GM12878 (cell line): ENCODE results near the gene CAMK2D. TPM values are rescaled to one million over a fixed set of nuclear protein-coding genes. Genes with fewer than 3 reads are reported as not detected.

ENCODE experiments used
- ATAC-seq: fragments of 200-7000 bp; cut with Tn5 transposase; 3 replicates; pipeline ENCODE4 v1.9.1; 2020; ENCODE audit warnings: mild to moderate bottlenecking, moderate library complexity
- BruUV-seq: library from RNA; stranded (reverse); fragments of 400-500 nt; replicated peaks from 2 replicates; lab custom pipeline; 2021; lab: Mats Ljungman, UMichigan
- CTCF ChIA-PET: fragments of 300-600 bp; sonication (Branson Sonifier 250); formaldehyde crosslinking; extraction: SDS; loops from one replicate; lab custom pipeline; 2021; ENCODE audit warnings: inconsistent platforms; lab: Yijun Ruan, JAX
- POLR2A ChIA-PET: fragments of 350-600 bp; formaldehyde crosslinking; extraction: SDS; loops from one replicate; lab custom pipeline; 2021; ENCODE audit warnings: inconsistent platforms; lab: Charles Lee
- RAD21 ChIA-PET: fragments of 300-600 bp; sonication (Branson Sonifier 250); formaldehyde crosslinking; loops from one replicate; lab custom pipeline; 2023; ENCODE audit warnings: antibody characterized with exemption; ENCODE audit not compliant: unreplicated experiment; lab: Charles Lee
- SMC1A ChIA-PET: fragments of 300-600 bp; sonication (Branson Sonifier 250); formaldehyde crosslinking; loops from one replicate; lab custom pipeline; 2023; ENCODE audit not compliant: unreplicated experiment, uncharacterized antibody; lab: Charles Lee
- DNase-seq: peaks from one replicate; pipeline ENCODE4 v3.0.0-alpha.2; 2011; ENCODE audit warnings: low read depth, low spot score
- FAIRE-seq: peaks from 3 replicates; lab custom pipeline; 2011; peaks lifted over from hg19 to GRCh38; lab: Jason Lieb, UNC
- H2AFZ ChIP-seq: 2 replicates; pipeline ENCODE4 v1.6.0; 2011; ENCODE audit warnings: low read depth, low read length, control low read depth; ENCODE audit not compliant: control insufficient read depth
- H3K27ac ChIP-seq: 2 replicates; pipeline ENCODE4 v1.5.1; 2011; ENCODE audit warnings: control low read depth; ENCODE audit not compliant: control insufficient read depth, insufficient read depth
- H3K27me3 ChIP-seq, 2 experiments: replicated peaks in 1 of 2; 2 replicates each; pipeline versions ENCODE4 v1.6.0 to v1.6.1; 2011; ENCODE audit warnings: low read length in 1 of 2; ENCODE audit not compliant: control insufficient read depth in 2 of 2, insufficient read depth in 2 of 2
- H3K36me3 ChIP-seq, 2 experiments: 2 replicates each; pipeline ENCODE4 v1.5.1; 2011; ENCODE audit warnings: low read length in 1 of 2; ENCODE audit not compliant: control insufficient read depth in 2 of 2, insufficient read depth in 2 of 2
- H3K4me1 ChIP-seq: 2 replicates; pipeline ENCODE4 v1.6.1; 2011; ENCODE audit warnings: mild to moderate bottlenecking, low read length, moderate library complexity, mixed read lengths; ENCODE audit not compliant: control insufficient read depth, insufficient read depth
- H3K4me2 ChIP-seq: 2 replicates; pipeline ENCODE4 v1.6.0; 2011; ENCODE audit warnings: control low read depth; ENCODE audit not compliant: control insufficient read depth, insufficient read depth
- H3K4me3 ChIP-seq: fragments of 200-600 bp; sonication (generic); 2 replicates; pipeline ENCODE4 v1.5.1; 2016
- H3K79me2 ChIP-seq: 2 replicates; pipeline ENCODE4 v1.6.0; 2011; ENCODE audit warnings: low read length; ENCODE audit not compliant: control insufficient read depth, insufficient read depth
- H3K9ac ChIP-seq: 2 replicates; pipeline ENCODE4 v1.8.0; 2011; ENCODE audit warnings: low read length, control low read depth, mixed read lengths; ENCODE audit not compliant: control insufficient read depth, insufficient read depth
- H3K9me3 ChIP-seq: replicated peaks from 3 replicates; pipeline ENCODE4 v1.5.1; 2011; ENCODE audit warnings: mild to moderate bottlenecking, low read length; ENCODE audit not compliant: control insufficient read depth, insufficient read depth
- H4K20me1 ChIP-seq: 2 replicates; pipeline ENCODE4 v1.6.0; 2011; ENCODE audit not compliant: control insufficient read depth, insufficient read depth
- BCL11A ChIP-seq: IDR thresholded peaks from 2 replicates; pipeline ENCODE4 v1.6.1; 2011; ENCODE audit warnings: low read depth, low read length
- BCLAF1 ChIP-seq: fragments of 450-650 bp; IDR thresholded peaks from 2 replicates; pipeline ENCODE4 v1.6.1; 2017; ENCODE audit warnings: antibody characterized with exemption, mild to moderate bottlenecking, moderate library complexity
- FOXK2 ChIP-seq: fragments of 450-650 bp; IDR thresholded peaks from 2 replicates; pipeline ENCODE4 v1.6.1; 2017; ENCODE audit warnings: mild to moderate bottlenecking, moderate library complexity
- GATAD2B ChIP-seq: fragments of 450-650 bp; conservative IDR thresholded peaks from 2 replicates; pipeline ENCODE4 v1.6.1; 2017; ENCODE audit warnings: low read depth, mild to moderate bottlenecking, moderate library complexity
- HDAC2 ChIP-seq: fragments of 200-600 bp; sonication (generic); IDR thresholded peaks from 2 replicates; pipeline ENCODE4 v1.6.1; 2017
- NR2C2 ChIP-seq: IDR thresholded peaks from 2 replicates; pipeline ENCODE4 v1.6.1; 2011; ENCODE audit warnings: borderline replicate concordance, low read depth; ENCODE audit not compliant: control insufficient read depth, insufficient read length
- NR2F1 ChIP-seq: fragments of 450-650 bp; conservative IDR thresholded peaks from 2 replicates; pipeline ENCODE4 v1.6.1; 2017; ENCODE audit warnings: mild to moderate bottlenecking
- SIX5 ChIP-seq: IDR thresholded peaks from 2 replicates; pipeline ENCODE4 v1.6.1; 2011; ENCODE audit warnings: mild to moderate bottlenecking, low read depth, low read length, moderate library complexity; ENCODE audit not compliant: severe bottlenecking
- SKIL ChIP-seq: fragments of 450-650 bp; IDR thresholded peaks from 2 replicates; pipeline ENCODE4 v1.6.1; 2017; ENCODE audit warnings: mild to moderate bottlenecking, low read depth, inconsistent platforms; ENCODE audit not compliant: poor library complexity, severe bottlenecking
- SPI1 ChIP-seq: IDR thresholded peaks from 2 replicates; pipeline ENCODE4 v1.6.1; 2011; ENCODE audit warnings: low read depth, mild to moderate bottlenecking, low read length, moderate library complexity, borderline replicate concordance; ENCODE audit not compliant: insufficient read depth
- TCF12 ChIP-seq: IDR thresholded peaks from 2 replicates; pipeline ENCODE4 v1.6.1; 2011; ENCODE audit warnings: low read depth, mild to moderate bottlenecking, low read length
- TCF7 ChIP-seq: IDR thresholded peaks from 2 replicates; pipeline ENCODE4 v1.6.1; 2014; ENCODE audit warnings: antibody characterized with exemption, borderline replicate concordance
- USF1 ChIP-seq: IDR thresholded peaks from 2 replicates; pipeline ENCODE4 v1.6.1; 2011; ENCODE audit warnings: borderline replicate concordance, low read depth, mild to moderate bottlenecking, moderate library complexity, mixed read lengths, low read length; ENCODE audit not compliant: insufficient read depth; ENCODE audit errors: extremely low read length
- USF2 ChIP-seq: IDR thresholded peaks from 2 replicates; pipeline ENCODE4 v1.6.1; 2011; ENCODE audit warnings: low read depth, low read length, improper control_type of control experiment, borderline replicate concordance
- YBX1 ChIP-seq: fragments of 450-650 bp; IDR thresholded peaks from 2 replicates; pipeline ENCODE4 v1.6.1; 2016; ENCODE audit warnings: antibody characterized with exemption
- ZNF217 ChIP-seq: fragments of 450-650 bp; IDR thresholded peaks from 2 replicates; pipeline ENCODE4 v1.6.1; 2017; ENCODE audit warnings: antibody characterized with exemption, mild to moderate bottlenecking
- ZSCAN29 ChIP-seq: fragments of 450-650 bp; IDR thresholded peaks from 2 replicates; pipeline ENCODE4 v1.6.1; 2017; ENCODE audit warnings: mild to moderate bottlenecking, moderate library complexity
- WGBS: methylation state at CpG from one replicate; pipeline ENCODE4 v1.1.6; 2016; ENCODE audit warnings: low lambda C conversion rate; ENCODE audit not compliant: insufficient replicate concordance, insufficient coverage; ENCODE audit errors: missing lambda C conversion rate; 5-methylcytosine and 5-hydroxymethylcytosine counted together
- in situ Hi-C: fragments of 300-500 bp; cut with MboI; formaldehyde crosslinking; loops from 9 replicates; pipeline ENCODE4 v1.14.3; 2018; ENCODE audit warnings: mixed read lengths
- intact Hi-C: fragments of 100-400 bp; cut with micrococcal nuclease; formaldehyde crosslinking; loops from one replicate; pipeline ENCODE4 v1.14.2; 2022; ENCODE audit not compliant: unreplicated experiment
- polyA plus RNA-seq, 11 experiments: library from polyadenylated mRNA; depleted of rRNA in 4 of 11; unstranded in 6 of 11; stranded (reverse) in 5 of 11; fragments of >200 nt; fragmentation: Nextera tagmentation in 4 of 11; fragmentation: Illumina TruSeq in 1 of 11; extraction: Ambion mirVana in 4 of 11; extraction: Trizol in 1 of 11; gene quantifications; 1 replicate in 1 of 11; 2 replicates in 10 of 11; pipeline versions ENCODE4 v1.2.1 to v1.2.3, GENCODE V29; 2011 to 2016; ENCODE audit warnings: inconsistent platforms in 2 of 11, missing spikeins in 2 of 11, low read depth in 1 of 11
- total RNA-seq, 4 experiments: library from RNA; depleted of rRNA in 3 of 4; stranded (reverse); fragments of >200 nt in 3 of 4; fragmentation: Illumina TruSeq in 1 of 4; extraction: Trizol in 1 of 4; gene quantifications; 2 replicates each; pipeline versions ENCODE4 v1.2.1 to v1.2.3, GENCODE V29; 2013 to 2021

The CAMK2D gene
- total and polyA plus RNA-seq, 10 of the 15 experiments (the other 5 are each of a cell fraction or from before 2014, with no cell fraction given), result 6.9 to 88.5 (median 12.9) TPM

GRCh38 chr4:113718252-113718651, 43.3 kb downstream of the CAMK2D start:
- H3K4me3 ChIP-seq, result no peak overlapping the region
- no peaks in the 10 kb centered on the region for H3K4me1 ChIP-seq
- BruUV-seq, result no TSS peak
- intact Hi-C loops (loop anchor here (10.0 kb wide), 1 partner anchor 463 kb away; no protein-coding TSS in a partner anchor), in situ Hi-C loops (no loop called here)
- no peak overlapping the region for H3K9ac ChIP-seq
- no peaks in the 10 kb centered on the region; the same call in 2 of the 3 replicates for H3K9me3 ChIP-seq
- 52% methylated on average over 1 of the region's 1 CpG for WGBS
- ChIA-PET SMC1A (interaction anchor here (1.2 to 5.9 kb wide), 8 partner anchors 8 to 78 kb away, joined by 3 to 47 read pairs (median 4); no protein-coding TSS in a partner anchor), RAD21 (interaction anchor here (1.3 kb wide), 2 partner anchors 8 to 10 kb away, joined by 3 to 4 read pairs; no protein-coding TSS in a partner anchor), CTCF (interaction anchor here (1.0 to 1.5 kb wide), 2 partner anchors 9 to 15 kb away, joined by 3 to 4 read pairs; no protein-coding TSS in a partner anchor), POLR2A (interaction anchor here (0.6 to 1.7 kb wide), 4 partner anchors 12 to 108 kb away, joined by 3 to 7 read pairs (median 4); no protein-coding TSS in a partner anchor)
- no peak overlapping the region for H3K27ac ChIP-seq
- H2AFZ ChIP-seq, result no peak overlapping the region
- peaks cover 0 to 1% of the 10 kb centered on the region in 2 experiments; a peak in 1 of 4 replicates for H3K36me3 ChIP-seq
- no peaks in the 10 kb centered on the region for H4K20me1 ChIP-seq
- H3K27me3 ChIP-seq, result no peaks in the 10 kb centered on the region
- H3K4me2 ChIP-seq, result no peak overlapping the region
- ATAC-seq, result no peak
- no peak for DNase-seq
- FAIRE-seq, result no peak
- H3K79me2 ChIP-seq, result peaks cover 5% of the 10 kb centered on the region
- TF ChIP-seq TCF7 (no peak), ZSCAN29 (no peak), FOXK2 (no peak), HDAC2 (no peak), SIX5 (no peak), GATAD2B (no peak), YBX1 (no peak), USF1 (no peak), BCLAF1 (no peak), BCL11A (no peak), NR2C2 (no peak), NR2F1 (no peak), ZNF217 (no peak), TCF12 (no peak), USF2 (no peak), SPI1 (no peak), SKIL (no peak)
